ENCODE results near the gene HAGH.
A peak's percentile ranks its signal among the peaks of the same experiment; 100 is the strongest.

HAGH gene

GRCh38 chr16:1831186-1832075, 4.8 kb upstream of the HAGH start:
- no peak for DNase-seq

GRCh38 chr16:1830213-1830612, 3.6 kb upstream of the HAGH start:
- DNase-seq = no peak

GRCh38 chr16:1828645-1829410, 2.2 kb upstream of the HAGH start:
- no peak for DNase-seq

GRCh38 chr16:1825864-1826690, 548 bp downstream of the HAGH start:
- peak; percentile 77 for DNase-seq

- no peak for DNase-seq
Observed at GRCh38 chr16:1825381-1825863, 1.2 kb downstream of the HAGH start.

- no peak for DNase-seq
Observed at GRCh38 chr16:1823821-1824220, 2.8 kb downstream of the HAGH start.

GRCh38 chr16:1822801-1823200, 3.8 kb downstream of the HAGH start:
- DNase-seq = no peak

GRCh38 chr16:1821861-1822611, 4.6 kb downstream of the HAGH start:
- no peak for DNase-seq

- no peak for DNase-seq
Observed at GRCh38 chr16:1820946-1821290, 5.7 kb downstream of the HAGH start.

- no peak for DNase-seq
Observed at GRCh38 chr16:1820096-1820945, 6.3 kb downstream of the HAGH start.

GRCh38 chr16:1819611-1820010, 7.0 kb downstream of the HAGH start:
- DNase-seq = no peak

- DNase-seq = no peak
Observed at GRCh38 chr16:1818873-1819525, 7.6 kb downstream of the HAGH start.

- no peak for DNase-seq
Observed at GRCh38 chr16:1818204-1818872, 8.3 kb downstream of the HAGH start.

- no peak for DNase-seq
Observed at GRCh38 chr16:1817716-1818115, 8.9 kb downstream of the HAGH start.

- no peak for DNase-seq
Observed at GRCh38 chr16:1817276-1817589, 9.4 kb downstream of the HAGH start.

GRCh38 chr16:1816396-1817275, 10.0 kb downstream of the HAGH start:
- no peak for DNase-seq

- no peak for DNase-seq
Observed at GRCh38 chr16:1815461-1815860, 11.2 kb downstream of the HAGH start.

GRCh38 chr16:1812732-1813163, 13.9 kb downstream of the HAGH start:
- peak; percentile 68 for DNase-seq

GRCh38 chr16:1810536-1810935, 16.1 kb downstream of the HAGH start:
- DNase-seq = no peak
